Epidermal melanocyte (primary cell): ENCODE measurements around the gene ATG14.
A peak's percentile ranks its signal among the peaks of the same experiment; 100 is the strongest.
"Not testable (repeated sequence)": the region's sequence is repeated elsewhere in the genome, so short reads cannot be mapped to it uniquely, and the experiment has no call there.

ENCODE experiments used
- DNase-seq: peaks from one replicate; pipeline ENCODE4 v3.0.0; 2011; ENCODE audit warnings: low spot score; ENCODE audit not compliant: insufficient read length

ATG14 gene

GRCh38 chr14:55411426-55412389 lies at the start of gene ATG14:
Gene ATG14 (minus strand): TSS chr14:55411830. CDS start chr14:55411822, 8 bp downstream.
- DNase-seq, result peak; percentile 81

GRCh38 chr14:55458800-55459515 lies 47.3 kb upstream of the ATG14 start:
- DNase-seq, result no peak

GRCh38 chr14:55457496-55457895 lies 45.9 kb upstream of the ATG14 start:
- no peak for DNase-seq

- not testable (repeated sequence) for DNase-seq
Measured at GRCh38 chr14:55456411-55456810, 44.8 kb upstream of the ATG14 start.

GRCh38 chr14:55454264-55455002 lies 42.8 kb upstream of the ATG14 start:
- no peak for DNase-seq

GRCh38 chr14:55451950-55452349 lies 40.3 kb upstream of the ATG14 start:
- DNase-seq, result no peak

- no peak for DNase-seq
Measured at GRCh38 chr14:55451398-55451797, 39.8 kb upstream of the ATG14 start.

- DNase-seq, result no peak
Measured at GRCh38 chr14:55450987-55451386, 39.4 kb upstream of the ATG14 start.

- no peak for DNase-seq
Measured at GRCh38 chr14:55450539-55450938, 38.9 kb upstream of the ATG14 start.

GRCh38 chr14:55450124-55450523 lies 38.5 kb upstream of the ATG14 start:
- no peak for DNase-seq

- no peak for DNase-seq
Measured at GRCh38 chr14:55449116-55449515, 37.5 kb upstream of the ATG14 start.

- no peak for DNase-seq
Measured at GRCh38 chr14:55448141-55448614, 36.5 kb upstream of the ATG14 start.

- no peak for DNase-seq
Measured at GRCh38 chr14:55446833-55447232, 35.2 kb upstream of the ATG14 start.

GRCh38 chr14:55446127-55446736 lies 34.6 kb upstream of the ATG14 start:
- DNase-seq, result no peak

GRCh38 chr14:55441286-55441685 lies 29.7 kb upstream of the ATG14 start:
- no peak for DNase-seq

- DNase-seq, result no peak
Measured at GRCh38 chr14:55440385-55440784, 28.8 kb upstream of the ATG14 start, which contains the start of gene TBPL2. Gene TBPL2 (minus strand): TSS chr14:55440616. CDS start chr14:55440449, 167 bp downstream.

- no peak for DNase-seq
Measured at GRCh38 chr14:55438066-55438683, 26.5 kb upstream of the ATG14 start.

- DNase-seq, result no peak
Measured at GRCh38 chr14:55436931-55437330, 25.3 kb upstream of the ATG14 start.

GRCh38 chr14:55436519-55436918 lies 24.9 kb upstream of the ATG14 start:
- no peak for DNase-seq

GRCh38 chr14:55434805-55435174 lies 23.2 kb upstream of the ATG14 start:
- no peak for DNase-seq
